Fibroblast of lung (primary cell): ENCODE results near the gene L3MBTL4. TPM values are rescaled to one million over a fixed set of nuclear protein-coding genes. Genes with fewer than 3 reads are reported as not detected.

Experiments
- DNase-seq, 2 donors: peaks; one replicate each; pipeline versions ENCODE4 v3.0.0 to v3.0.0-alpha.2; 2010; ENCODE audit warnings: low read depth in 2 of 2
- H2AFZ ChIP-seq: 2 replicates; pipeline ENCODE4 v1.5.1; 2012; ENCODE audit warnings: low read length, control low read depth, inconsistent platforms
- H3K27ac ChIP-seq: 2 replicates; pipeline ENCODE4 v1.5.1; 2011; ENCODE audit warnings: low read length, control low read depth; ENCODE audit not compliant: insufficient read depth
- H3K27me3 ChIP-seq: 2 replicates; pipeline ENCODE4 v1.5.1; 2011; ENCODE audit warnings: mild to moderate bottlenecking, low read length; ENCODE audit not compliant: control insufficient read depth, insufficient read depth
- H3K36me3 ChIP-seq: 2 replicates; pipeline ENCODE4 v1.5.1; 2011; ENCODE audit warnings: low read length; ENCODE audit not compliant: control insufficient read depth, insufficient read depth
- H3K4me1 ChIP-seq: 2 replicates; pipeline ENCODE4 v1.5.1; 2011; ENCODE audit warnings: low read length; ENCODE audit not compliant: control insufficient read depth, insufficient read depth; ENCODE audit errors: extremely low read depth
- H3K4me2 ChIP-seq: 2 replicates; pipeline ENCODE4 v1.5.1; 2011; ENCODE audit warnings: low read length, control low read depth; ENCODE audit not compliant: insufficient read depth; ENCODE audit errors: extremely low read depth
- H3K4me3 ChIP-seq, 4 experiments: fragments of 200-600 bp in 1 of 4; sonication (generic) in 1 of 4; replicated peaks in 1 of 4; 2 replicates each; pipeline ENCODE4 v1.5.1; 2011 to 2016; ENCODE audit warnings: low read length in 4 of 4, low read depth in 3 of 4, mild to moderate bottlenecking in 3 of 4, control low read depth in 2 of 4, inconsistent platforms in 1 of 4, mixed read lengths in 1 of 4; ENCODE audit not compliant: insufficient read depth in 1 of 4; ENCODE audit errors: control extremely low read depth in 1 of 4
- H3K79me2 ChIP-seq: 2 replicates; pipeline ENCODE4 v1.5.1; 2012; ENCODE audit warnings: mild to moderate bottlenecking, low read length, inconsistent platforms; ENCODE audit not compliant: control insufficient read depth, insufficient read depth
- H3K9ac ChIP-seq: 2 replicates; pipeline ENCODE4 v1.5.1; 2011; ENCODE audit warnings: mild to moderate bottlenecking, low read length, control low read depth; ENCODE audit not compliant: insufficient read depth
- H3K9me3 ChIP-seq: 2 replicates; pipeline ENCODE4 v1.5.1; 2012; ENCODE audit warnings: low read depth, low read length; ENCODE audit not compliant: control insufficient read depth, insufficient read depth
- H4K20me1 ChIP-seq: 2 replicates; pipeline ENCODE4 v1.5.1; 2011; ENCODE audit warnings: low read length; ENCODE audit not compliant: control insufficient read depth, insufficient read depth; ENCODE audit errors: extremely low read depth
- EZH2 ChIP-seq: IDR thresholded peaks from 2 replicates; pipeline ENCODE4 v1.5.1; 2012; ENCODE audit warnings: low read length, control low read depth, mild to moderate bottlenecking; ENCODE audit errors: missing control alignments
- polyA plus RNA-seq, 2 donors: library from polyadenylated mRNA; depleted of rRNA in 1 of 2; stranded (reverse) in 1 of 2; unstranded in 1 of 2; fragments of >200 nt; gene quantifications; 2 replicates each; pipeline ENCODE4 v1.2.1, GENCODE V29; 2011 to 2012; ENCODE audit warnings: missing spikeins in 1 of 2
- total RNA-seq: library from RNA; depleted of rRNA; stranded (reverse); fragments of >200 nt; gene quantifications from 2 replicates; pipeline ENCODE4 v1.2.1, GENCODE V29; 2014
- TF ChIP-seq, protein P1 (sequence below), 2 donors: IDR thresholded peaks in 1 of 2; conservative IDR thresholded peaks in 1 of 2; 1 replicate in 1 of 2; 2 replicates in 1 of 2; pipeline ENCODE4 v1.5.1; 2011 to 2012; ENCODE audit warnings: low read length in 2 of 2, control low read depth in 1 of 2, inconsistent platforms in 1 of 2, low read depth in 1 of 2, mild to moderate bottlenecking in 1 of 2

L3MBTL4 gene
- total and polyA plus RNA-seq, 2 donors (not counting 1 experiment from before 2014, with no cell fraction given) = 0.06 to 0.33 TPM

DNA sequence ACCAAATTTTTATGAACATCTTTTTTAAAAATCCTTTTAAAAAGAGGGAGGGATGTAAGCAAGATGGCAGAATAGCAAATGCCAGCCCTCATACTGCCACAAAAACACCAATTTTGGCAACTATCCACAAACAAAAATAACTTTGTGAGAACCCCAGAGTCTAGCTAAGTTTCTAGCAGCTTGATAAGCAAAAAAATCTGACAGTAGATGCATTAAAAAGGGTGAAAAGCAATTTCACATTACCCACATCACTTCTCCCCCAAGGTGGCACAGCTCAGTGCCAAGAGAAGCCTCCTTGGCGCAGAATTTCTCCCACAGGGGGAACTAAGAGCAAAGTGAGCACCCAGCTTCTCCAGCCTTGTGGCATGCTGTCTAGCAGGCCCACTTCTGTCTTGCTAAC lies 74.6 kb downstream of the L3MBTL4 start:
- Histone ChIP-seq H3K9ac (no peak overlapping the region), H3K4me1 (no peaks in the 10 kb centered on the region), H3K4me3 (no peak overlapping the region), H3K79me2 (no peaks in the 10 kb centered on the region), H3K27me3 (no peaks in the 10 kb centered on the region), H3K36me3 (no peaks in the 10 kb centered on the region), H2AFZ (no peak overlapping the region), H4K20me1 (no peaks in the 10 kb centered on the region), H3K9me3 (no peaks in the 10 kb centered on the region), H3K27ac (no peak overlapping the region), H3K4me2 (no peak overlapping the region)
- TF ChIP-seq, protein P1, sequence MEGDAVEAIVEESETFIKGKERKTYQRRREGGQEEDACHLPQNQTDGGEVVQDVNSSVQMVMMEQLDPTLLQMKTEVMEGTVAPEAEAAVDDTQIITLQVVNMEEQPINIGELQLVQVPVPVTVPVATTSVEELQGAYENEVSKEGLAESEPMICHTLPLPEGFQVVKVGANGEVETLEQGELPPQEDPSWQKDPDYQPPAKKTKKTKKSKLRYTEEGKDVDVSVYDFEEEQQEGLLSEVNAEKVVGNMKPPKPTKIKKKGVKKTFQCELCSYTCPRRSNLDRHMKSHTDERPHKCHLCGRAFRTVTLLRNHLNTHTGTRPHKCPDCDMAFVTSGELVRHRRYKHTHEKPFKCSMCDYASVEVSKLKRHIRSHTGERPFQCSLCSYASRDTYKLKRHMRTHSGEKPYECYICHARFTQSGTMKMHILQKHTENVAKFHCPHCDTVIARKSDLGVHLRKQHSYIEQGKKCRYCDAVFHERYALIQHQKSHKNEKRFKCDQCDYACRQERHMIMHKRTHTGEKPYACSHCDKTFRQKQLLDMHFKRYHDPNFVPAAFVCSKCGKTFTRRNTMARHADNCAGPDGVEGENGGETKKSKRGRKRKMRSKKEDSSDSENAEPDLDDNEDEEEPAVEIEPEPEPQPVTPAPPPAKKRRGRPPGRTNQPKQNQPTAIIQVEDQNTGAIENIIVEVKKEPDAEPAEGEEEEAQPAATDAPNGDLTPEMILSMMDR (conservative IDR thresholded peaks at IDR 0.05 in 1 of 2, IDR thresholded peaks at IDR 0.05 in 1 of 2; ENCODE audit: low read depth in 1 of 2, low read length in 2 of 2) = no peak
- TF ChIP-seq EZH2 = no peak
- no peak for DNase-seq

DNA sequence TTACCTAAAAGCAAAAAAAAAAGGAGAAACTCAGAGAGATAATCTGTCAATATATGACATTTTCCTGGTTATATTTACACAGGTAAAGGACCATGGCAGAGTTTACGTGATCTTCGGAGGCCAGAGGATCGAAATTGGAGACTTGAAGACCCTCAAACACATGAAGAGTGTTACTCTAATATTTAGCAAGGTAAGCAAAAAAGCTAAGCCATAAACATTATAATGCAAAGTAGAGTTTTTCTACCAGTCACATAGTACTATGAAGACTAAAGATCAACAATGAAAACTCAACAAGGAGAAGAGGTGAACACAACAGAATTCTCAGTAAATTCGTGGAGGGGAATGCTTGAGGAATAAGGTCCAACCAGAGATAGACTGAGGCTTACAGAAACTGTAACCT lies 78.5 kb downstream of the L3MBTL4 start:
- no peaks in the 10 kb centered on the region for H4K20me1 ChIP-seq
- H3K9ac ChIP-seq = no peak overlapping the region
- TF ChIP-seq, protein P1 (conservative IDR thresholded peaks at IDR 0.05 in 1 of 2, IDR thresholded peaks at IDR 0.05 in 1 of 2; ENCODE audit: low read depth in 1 of 2, low read length in 2 of 2) = no peak
- TF ChIP-seq EZH2 = no peak
- no peaks in the 10 kb centered on the region for H3K36me3 ChIP-seq
- H3K4me2 ChIP-seq = no peak overlapping the region
- no peak for DNase-seq
- no peaks in the 10 kb centered on the region for H3K79me2 ChIP-seq
- H3K4me3 ChIP-seq = no peak overlapping the region
- H3K27me3 ChIP-seq = no peaks in the 10 kb centered on the region
- H3K9me3 ChIP-seq = no peaks in the 10 kb centered on the region
- H3K27ac ChIP-seq = no peak overlapping the region
- no peak overlapping the region for H2AFZ ChIP-seq
- H3K4me1 ChIP-seq = no peaks in the 10 kb centered on the region

DNA sequence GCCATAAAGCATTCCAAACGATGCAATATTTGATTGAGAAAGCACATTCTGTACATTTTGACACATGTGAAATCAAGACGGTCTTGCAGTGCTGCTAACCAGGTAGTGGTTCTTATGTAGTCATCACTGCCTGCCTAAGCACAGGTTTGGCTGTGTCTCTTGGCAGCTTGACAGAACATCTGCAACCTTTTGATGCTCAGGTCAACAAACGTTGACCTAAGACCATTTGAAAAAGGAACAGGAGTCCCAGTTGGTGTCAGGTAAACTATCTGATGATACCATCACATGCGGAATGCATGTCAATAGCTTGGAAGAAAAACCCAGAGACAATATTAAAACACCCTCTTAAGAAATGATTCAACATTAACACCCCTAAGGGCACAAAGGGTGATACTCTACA lies 80.7 kb downstream of the L3MBTL4 start:
- no peak overlapping the region for H3K4me2 ChIP-seq
- no peak overlapping the region for H2AFZ ChIP-seq
- no peaks in the 10 kb centered on the region for H3K27me3 ChIP-seq
- H3K4me3 ChIP-seq = no peak overlapping the region
- DNase-seq = no peak
- no peak for TF ChIP-seq EZH2
- TF ChIP-seq, protein P1 (conservative IDR thresholded peaks at IDR 0.05 in 1 of 2, IDR thresholded peaks at IDR 0.05 in 1 of 2; ENCODE audit: low read depth in 1 of 2, low read length in 2 of 2) = no peak
- H3K27ac ChIP-seq = no peak overlapping the region
- H3K9me3 ChIP-seq = no peaks in the 10 kb centered on the region
- no peak overlapping the region for H3K9ac ChIP-seq
- no peaks in the 10 kb centered on the region for H3K36me3 ChIP-seq
- no peaks in the 10 kb centered on the region for H3K79me2 ChIP-seq
- no peaks in the 10 kb centered on the region for H4K20me1 ChIP-seq
- H3K4me1 ChIP-seq = no peaks in the 10 kb centered on the region
